ENCODE results near the gene PANX2.

- TF ChIP-seq EZH2 (IDR thresholded peaks at IDR 0.05; ENCODE audit: low read length, unreplicated experiment) (no peak), CTCF (conservative IDR thresholded peaks at IDR 0.05; ENCODE audit: low read depth, low read length) (no peak), EZH2phosphoT487 (IDR thresholded peaks at IDR 0.05; ENCODE audit: borderline replicate concordance, low read length) (no peak)
These were observed 10.4 kb downstream of the PANX2 start for GRCh38 chr22:50180727-50181521.
